ENCODE results near the gene DLGAP4.

Gene DLGAP4

DNA sequence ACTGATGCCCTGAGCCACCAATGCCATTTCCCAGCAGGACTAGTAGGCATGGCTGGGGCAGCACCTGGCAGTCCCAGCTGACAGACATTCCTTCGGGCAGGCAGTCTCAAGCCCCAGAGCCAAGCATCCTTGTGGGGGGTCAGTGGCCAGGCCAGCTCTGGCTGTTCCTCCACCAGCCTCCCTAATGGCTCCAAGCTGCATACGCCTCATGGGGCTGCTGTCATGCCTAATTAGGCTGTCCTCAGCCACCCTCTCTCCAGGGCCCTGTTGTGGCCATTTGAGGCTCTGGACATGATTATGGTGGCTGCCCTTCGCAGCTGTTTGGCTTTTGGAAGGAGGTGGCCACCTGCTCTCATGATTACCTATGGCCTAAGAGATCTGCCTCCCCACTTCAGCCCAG lies 79.4 kb downstream of the DLGAP4 start:
- peak; percentile 39 for DNase-seq

- no peak for DNase-seq
Measured at GRCh38 chr20:36386236-36386635, 80.1 kb downstream of the DLGAP4 start.

GRCh38 chr20:36390269-36390668 lies 84.1 kb downstream of the DLGAP4 start:
- DNase-seq = no peak

DNA sequence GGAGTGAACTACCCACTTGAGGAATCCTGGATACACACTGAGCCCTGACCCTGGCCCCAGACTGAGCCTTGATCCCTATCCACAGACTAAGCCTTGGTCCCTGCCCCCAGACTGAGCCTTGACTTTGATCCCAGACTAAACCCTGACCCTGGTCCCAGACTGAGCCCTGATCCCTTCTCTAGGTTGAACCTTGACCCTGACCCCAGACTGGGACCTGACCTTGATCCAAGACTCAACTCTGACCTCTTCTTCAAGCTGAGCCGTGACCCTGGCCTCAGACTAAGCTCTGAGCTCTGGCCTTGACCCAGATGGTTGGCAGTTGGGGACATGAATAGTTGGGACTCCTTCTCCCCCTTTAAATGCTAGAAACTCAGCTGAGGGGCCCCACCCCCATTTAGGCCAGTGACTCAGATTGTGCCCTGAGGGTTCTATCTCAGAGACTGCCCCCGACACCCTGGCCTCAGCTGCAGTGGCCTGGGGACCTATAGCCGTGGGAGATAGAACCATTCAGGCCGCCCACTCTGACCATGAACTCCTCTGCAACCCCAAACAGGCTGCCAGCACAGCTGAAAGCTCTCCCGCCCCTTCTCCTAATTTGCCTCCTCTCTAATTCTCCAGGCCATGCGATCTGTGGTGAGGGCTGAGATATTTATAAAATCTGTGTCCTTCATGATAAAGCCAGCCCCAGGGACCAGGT lies 84.7 kb downstream of the DLGAP4 start:
- DNase-seq = no peak

- no peak for DNase-seq
Measured at GRCh38 chr20:36391456-36391855, 85.3 kb downstream of the DLGAP4 start.

- DNase-seq = no peak
Measured at GRCh38 chr20:36391955-36392354, 85.8 kb downstream of the DLGAP4 start.

GRCh38 chr20:36392989-36393388 lies 86.8 kb downstream of the DLGAP4 start:
- DNase-seq = no peak

DNA sequence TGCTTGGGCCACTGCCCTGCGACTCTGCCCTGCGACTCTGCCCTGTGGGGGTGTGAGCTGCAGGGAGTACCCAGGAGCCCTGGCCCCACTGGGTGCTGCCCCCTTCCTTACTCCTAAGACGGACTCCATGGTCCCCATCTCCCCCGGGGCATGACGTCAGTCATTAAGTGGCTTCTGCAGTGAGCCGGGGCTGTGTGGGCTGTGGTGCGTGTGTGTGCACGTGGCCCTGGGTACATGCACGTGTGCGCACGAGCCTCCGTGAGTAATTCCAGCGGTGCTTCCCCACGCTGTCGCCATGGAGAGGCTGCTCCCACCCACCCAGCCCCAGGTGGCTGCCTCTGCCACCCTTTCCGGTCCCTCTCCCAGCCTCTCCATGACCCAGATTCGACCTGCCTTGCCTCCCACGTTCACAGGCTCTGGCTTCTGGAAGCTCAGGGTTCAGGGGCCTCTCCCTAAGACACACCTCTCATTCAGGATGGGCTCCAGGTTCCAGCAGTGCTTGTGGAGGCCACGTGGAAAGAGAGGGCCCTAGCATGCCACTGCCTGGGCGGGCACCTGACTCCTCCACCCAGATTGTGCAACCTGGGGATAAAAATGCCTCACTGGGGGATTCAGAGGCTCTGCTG lies 88.3 kb downstream of the DLGAP4 start:
- peak; percentile 37 for DNase-seq

GRCh38 chr20:36396340-36396739 lies 90.2 kb downstream of the DLGAP4 start:
- no peak for DNase-seq

- DNase-seq = no peak
Measured at GRCh38 chr20:36396847-36397630, 90.9 kb downstream of the DLGAP4 start.

DNA sequence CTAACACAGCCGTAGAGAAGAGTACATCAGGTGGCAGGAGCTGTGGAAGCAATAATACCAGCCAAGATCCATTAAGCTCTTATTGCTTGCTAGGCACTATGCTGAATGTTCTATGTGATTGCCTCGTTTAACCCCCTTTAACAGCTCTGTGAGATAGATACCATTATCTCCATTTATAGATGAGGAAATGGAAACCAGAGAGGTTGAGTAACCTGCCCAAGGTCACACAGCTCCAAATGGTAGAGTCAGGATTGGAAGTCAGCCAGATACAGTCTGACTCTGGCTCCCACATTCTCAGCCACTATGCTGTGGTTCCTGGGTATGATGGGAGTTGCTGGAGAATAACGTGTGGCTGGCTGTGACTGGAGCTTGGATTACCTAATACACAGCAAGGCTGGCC lies 92.4 kb downstream of the DLGAP4 start:
- DNase-seq = no peak

DNA sequence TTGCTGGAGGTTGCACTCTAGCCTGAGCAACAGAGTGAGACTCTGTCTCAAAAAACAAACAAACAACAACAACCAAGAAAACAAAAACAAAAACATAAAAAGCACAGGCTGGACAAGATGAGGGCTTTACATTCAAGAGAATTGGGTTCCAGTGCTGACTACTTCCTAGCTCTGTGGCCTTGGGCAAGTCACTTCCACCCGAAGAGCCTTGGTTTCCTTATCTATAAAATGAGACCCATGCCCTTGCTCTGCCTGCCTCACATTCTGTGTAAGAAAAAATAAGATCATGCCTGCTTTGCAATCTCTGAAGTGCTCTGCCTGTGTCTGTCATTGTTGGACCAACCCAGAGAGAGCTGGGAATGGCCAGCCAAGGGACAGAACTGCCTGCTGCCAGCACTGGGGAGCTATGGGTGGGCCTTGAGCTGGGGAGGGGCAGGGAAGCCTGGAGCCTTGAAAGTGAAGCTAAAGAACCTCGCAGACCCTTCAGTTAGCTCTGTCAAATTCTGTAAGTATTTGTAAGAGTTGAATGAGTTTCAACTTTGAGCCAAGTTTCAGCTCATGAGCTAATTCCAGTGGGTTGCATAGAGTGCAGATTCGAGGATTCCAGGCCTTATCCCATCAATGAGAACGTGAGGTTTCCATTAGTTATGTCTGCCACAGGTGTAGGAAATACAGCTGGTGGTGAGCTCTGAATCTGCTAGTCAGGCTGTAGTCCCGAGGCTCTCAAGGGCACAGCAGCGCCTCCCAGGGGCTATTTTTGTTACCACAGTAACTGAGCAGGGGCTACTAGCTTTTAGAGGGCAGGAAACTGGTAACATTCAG lies 93.2 kb downstream of the DLGAP4 start:
- DNase-seq = no peak

- no peak for DNase-seq
Measured at GRCh38 chr20:36399969-36400545, 93.9 kb downstream of the DLGAP4 start.

DNA sequence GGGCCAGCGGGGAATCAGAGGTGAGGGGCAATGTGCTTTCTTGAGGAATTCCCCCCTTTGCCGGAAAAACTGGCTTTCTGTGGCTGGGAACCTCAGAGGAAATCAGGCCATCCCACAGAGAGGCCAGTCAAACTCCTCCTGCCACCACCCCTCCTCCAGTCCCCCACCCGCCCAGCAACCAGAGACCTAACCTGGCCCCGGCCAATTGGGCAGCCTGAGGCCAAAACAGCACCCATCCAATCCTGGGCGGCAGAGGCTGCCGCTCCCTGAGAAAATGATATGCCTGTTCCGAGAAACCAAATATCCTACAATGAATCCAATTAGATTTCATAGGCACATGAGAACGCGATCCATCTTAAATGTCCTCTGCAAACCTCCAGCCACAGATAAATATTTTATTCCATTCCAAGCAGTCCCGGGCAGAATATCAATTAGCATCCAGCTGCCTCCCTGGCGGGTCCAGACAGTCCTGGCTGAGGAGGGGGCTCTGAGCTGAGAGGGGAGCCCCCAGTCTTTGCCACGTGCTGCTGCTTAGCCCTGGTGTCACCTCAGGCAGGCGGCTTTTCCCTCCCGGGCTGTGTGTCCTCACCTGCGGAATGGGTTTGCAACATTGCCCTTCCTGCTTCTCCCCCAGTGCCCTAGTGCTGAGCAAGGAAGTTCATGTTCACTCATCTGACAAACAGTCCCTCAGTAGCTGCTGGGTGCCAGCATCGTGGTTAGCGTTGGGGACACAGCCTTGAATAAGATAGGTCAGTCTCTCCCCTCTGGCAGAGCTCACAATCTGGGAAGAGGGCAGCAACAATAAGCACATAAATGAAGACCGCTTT lies 95.0 kb downstream of the DLGAP4 start:
- no peak for DNase-seq

DNA sequence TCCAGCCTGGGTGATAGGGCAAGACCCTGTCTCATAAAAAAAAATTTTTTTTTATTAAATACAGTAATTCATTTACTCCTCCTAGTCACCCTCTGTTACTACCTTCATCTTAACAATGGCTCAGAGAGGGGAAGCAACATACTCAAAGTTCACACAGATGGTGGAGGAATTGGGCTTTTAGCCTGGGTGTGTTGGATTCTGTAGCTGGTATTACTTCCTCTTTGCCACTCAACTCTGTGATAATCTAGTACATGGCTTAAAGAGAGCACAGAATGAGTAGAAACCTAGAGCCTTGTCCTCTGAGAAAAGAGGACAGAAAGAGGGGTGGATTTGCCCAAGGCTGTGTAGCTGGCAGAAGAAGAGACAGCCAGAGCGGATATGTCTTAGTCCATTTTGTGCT lies 96.6 kb downstream of the DLGAP4 start:
- no peak for DNase-seq

DNA sequence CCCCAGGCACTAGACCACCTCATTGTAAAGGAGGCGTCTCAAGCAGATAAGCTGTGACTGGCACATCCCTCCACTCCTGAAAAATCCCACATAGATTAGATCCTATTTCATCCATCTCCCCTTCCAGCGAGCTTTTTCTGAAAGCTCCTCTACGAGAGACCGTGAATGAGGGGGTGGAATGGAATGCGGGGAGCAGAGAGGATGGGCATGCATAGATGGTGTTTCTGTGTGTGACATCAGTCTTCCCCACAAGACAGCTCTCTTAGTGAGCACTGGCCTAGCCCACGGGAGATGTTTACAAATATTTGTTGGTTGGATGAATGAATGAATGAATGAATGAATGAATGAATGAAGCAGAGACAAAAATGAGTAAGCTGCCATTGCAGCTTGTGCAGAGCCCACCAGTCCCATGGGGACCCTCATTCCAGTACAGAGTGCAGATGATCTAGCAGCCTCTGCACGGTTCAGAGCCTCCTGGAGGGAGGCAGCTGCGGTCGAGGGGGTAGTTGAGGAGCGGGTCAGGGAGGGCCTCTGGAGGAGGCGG lies 98.4 kb downstream of the DLGAP4 start:
- DNase-seq = no peak

DNA sequence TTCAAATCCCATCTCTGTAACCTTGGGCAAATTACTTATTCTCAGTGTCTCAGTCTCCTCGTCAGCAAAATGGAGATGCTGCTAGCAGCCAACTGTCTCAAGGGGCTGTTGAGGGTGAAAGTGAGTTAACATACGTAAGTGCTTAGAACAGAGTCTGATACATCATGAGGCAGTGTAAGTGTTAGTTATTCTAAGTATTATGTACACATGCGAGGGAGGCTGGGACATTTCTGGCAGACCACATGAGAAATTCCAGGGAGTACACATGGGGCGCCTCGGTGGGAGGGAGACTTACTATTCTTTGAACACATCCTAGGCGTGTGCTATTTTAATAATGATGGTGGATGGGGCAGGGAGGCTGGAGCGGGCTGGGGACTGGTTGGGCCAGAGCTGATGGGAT lies 99.1 kb downstream of the DLGAP4 start:
- DNase-seq = no peak

GRCh38 chr20:36407199-36407733 lies 101.1 kb downstream of the DLGAP4 start:
- no peak for DNase-seq

- no peak for DNase-seq
Measured at GRCh38 chr20:36408219-36408618, 102.1 kb downstream of the DLGAP4 start.

DNA sequence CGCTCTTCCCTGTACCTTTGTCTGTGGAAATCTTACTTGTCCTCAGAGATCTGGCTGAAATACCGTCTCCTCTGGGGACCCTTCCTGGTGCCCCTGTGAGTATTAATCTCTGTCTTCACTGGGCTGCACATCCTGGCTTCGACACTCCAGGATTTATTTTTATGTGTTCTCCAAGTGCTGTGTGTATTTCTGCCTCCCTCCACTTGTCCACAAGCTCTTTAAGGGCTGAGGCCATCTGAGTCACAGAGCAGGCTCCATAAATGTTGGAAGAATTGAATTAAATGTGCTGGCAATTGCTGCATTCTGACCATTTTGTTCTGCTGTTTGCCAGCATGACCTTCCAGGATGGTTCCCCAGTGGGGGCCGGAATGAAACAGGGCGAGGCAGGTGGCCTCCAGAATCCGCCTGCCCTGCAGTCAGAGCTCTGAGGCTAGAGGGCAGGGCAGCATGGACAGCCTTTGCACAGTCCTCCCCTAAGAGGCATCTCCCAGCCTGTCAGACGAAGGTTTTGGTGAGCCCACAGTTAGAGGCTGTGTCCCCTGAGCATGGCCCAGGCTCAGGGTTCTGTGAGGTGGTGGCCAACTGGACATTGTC lies 105.8 kb downstream of the DLGAP4 start:
- no peak for DNase-seq

DNA sequence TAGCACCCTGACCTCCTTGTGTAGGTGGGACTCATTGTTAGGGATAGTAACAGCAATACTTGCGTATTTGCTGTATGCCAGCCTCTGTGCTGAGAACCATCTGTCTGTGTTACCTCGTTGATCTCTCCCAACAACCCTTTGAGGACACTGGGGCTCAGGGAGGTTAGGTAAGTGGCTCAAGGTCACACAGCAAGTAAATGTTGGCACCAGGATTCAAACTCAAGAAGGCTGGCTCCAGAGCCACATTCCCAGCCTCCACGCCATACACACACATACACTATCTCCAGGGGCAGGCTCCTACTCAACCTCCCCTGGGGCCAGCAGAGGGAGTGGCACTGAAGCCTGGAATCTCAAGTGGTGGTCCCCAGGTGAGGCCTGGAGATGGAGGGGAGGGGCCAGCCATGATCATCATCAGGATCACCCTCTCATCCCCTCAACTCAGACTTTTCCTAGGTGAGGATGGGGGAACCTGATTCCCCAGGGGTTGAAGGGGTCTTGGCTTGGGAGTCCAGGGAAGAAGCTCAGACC lies 109.4 kb downstream of the DLGAP4 start:
- no peak for DNase-seq
